ENCODE results near the gene AGBL1.
A peak's percentile ranks its signal among the peaks of the same experiment; 100 is the strongest.

Gene AGBL1

GRCh38 chr15:86813892-86814291 is 734.2 kb downstream of the AGBL1 start:
- no peak for DNase-seq (ENCODE audit: low spot score)

GRCh38 chr15:86829245-86829644 is 749.6 kb downstream of the AGBL1 start:
- DNase-seq (ENCODE audit: low spot score) = no peak

GRCh38 chr15:86830304-86830703 is 750.6 kb downstream of the AGBL1 start:
- no peak for DNase-seq (ENCODE audit: low spot score)

GRCh38 chr15:86833595-86833994 is 753.9 kb downstream of the AGBL1 start:
- DNase-seq (ENCODE audit: low spot score) = no peak

DNA sequence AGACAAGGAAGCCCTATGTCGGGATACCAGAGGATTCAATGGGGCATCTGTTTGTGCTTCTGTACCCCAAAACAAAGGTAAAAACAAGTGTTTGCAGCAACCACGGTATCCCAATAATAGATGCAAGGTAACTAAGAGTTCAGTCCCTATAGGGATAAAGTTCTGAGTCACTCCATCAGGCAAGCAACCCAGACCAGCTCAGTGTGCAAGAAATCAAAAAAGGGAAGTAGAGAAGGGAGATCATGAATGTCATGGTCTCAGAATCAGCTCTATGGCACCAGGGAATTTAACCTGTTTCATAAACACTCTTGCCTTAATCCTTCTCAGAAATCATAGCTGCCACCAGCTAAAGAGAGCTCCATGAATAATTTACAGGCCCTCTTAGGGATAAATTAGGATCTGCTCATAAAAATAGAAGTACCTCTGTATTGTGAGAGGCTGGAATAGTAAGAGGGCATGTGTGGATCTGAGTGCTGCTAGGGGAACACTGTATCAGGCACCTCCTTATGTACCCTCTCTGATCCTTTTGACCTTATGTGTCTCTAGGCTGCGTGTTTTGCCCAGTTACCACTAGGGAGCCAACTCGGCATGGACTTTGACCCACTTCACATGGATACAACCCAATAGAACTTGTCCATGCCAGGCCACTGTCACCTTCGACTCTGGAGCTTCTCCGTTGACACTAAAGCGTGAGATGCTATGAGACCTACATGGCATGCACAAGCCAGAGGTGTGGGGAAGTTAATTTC is 754.6 kb downstream of the AGBL1 start:
- no peak for DNase-seq (ENCODE audit: low spot score)

- DNase-seq (ENCODE audit: low spot score) = no peak
These were observed 757.8 kb downstream of the AGBL1 start for GRCh38 chr15:86837294-86838061.

- no peak for DNase-seq (ENCODE audit: low spot score)
These were observed 759.8 kb downstream of the AGBL1 start for GRCh38 chr15:86839502-86839901.

DNA sequence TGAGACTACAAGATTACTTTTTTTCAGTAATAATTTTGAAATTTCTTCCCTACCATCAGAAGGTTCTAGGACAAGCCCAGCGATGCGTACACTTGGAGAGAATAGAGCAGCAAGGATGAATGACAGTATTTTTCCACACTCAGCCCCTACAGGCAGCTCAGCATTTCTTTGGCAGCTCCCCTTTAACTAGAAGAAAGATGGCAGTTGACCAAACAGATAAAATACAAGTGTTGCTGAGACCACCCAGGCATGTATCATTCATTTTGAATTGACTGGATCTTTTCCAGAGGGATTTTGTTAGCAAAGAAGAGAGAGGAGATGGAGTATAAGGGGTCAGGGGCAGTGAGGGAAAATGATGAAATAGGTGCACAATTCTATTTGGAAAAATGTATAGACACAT is 761.3 kb downstream of the AGBL1 start:
- no peak for DNase-seq (ENCODE audit: low spot score)

- no peak for DNase-seq (ENCODE audit: low spot score)
These were observed 762.5 kb downstream of the AGBL1 start for GRCh38 chr15:86842199-86842598.

DNA sequence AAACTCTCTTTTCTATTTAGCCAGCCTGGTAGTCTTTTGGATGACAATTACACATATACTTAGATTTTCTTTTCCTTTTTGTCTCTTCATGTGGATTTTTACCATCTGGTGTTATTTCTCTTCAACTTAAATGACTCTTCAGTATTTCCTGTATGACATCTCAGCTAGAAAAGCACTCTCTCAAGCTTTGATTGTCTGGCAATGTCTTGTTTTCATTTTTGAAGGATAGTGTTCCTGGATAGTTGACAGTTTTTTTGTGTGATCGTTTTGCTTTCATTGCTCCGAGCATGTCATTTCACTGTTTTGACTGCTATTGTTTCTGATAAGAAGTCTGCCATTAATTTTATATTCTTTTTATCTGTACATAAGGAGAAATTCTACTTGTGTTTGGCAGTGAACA is 766.4 kb downstream of the AGBL1 start:
- no peak for DNase-seq (ENCODE audit: low spot score)

GRCh38 chr15:86849136-86849535 is 769.5 kb downstream of the AGBL1 start:
- no peak for DNase-seq (ENCODE audit: low spot score)

GRCh38 chr15:86849558-86850285 is 770.1 kb downstream of the AGBL1 start:
- DNase-seq (ENCODE audit: low spot score) = no peak

- no peak for DNase-seq (ENCODE audit: low spot score)
These were observed 771.3 kb downstream of the AGBL1 start for GRCh38 chr15:86850939-86851338.

- DNase-seq (ENCODE audit: low spot score) = no peak
These were observed 773.1 kb downstream of the AGBL1 start for GRCh38 chr15:86852741-86853140.

- no peak for DNase-seq (ENCODE audit: low spot score)
These were observed 774.5 kb downstream of the AGBL1 start for GRCh38 chr15:86854176-86854575.

DNA sequence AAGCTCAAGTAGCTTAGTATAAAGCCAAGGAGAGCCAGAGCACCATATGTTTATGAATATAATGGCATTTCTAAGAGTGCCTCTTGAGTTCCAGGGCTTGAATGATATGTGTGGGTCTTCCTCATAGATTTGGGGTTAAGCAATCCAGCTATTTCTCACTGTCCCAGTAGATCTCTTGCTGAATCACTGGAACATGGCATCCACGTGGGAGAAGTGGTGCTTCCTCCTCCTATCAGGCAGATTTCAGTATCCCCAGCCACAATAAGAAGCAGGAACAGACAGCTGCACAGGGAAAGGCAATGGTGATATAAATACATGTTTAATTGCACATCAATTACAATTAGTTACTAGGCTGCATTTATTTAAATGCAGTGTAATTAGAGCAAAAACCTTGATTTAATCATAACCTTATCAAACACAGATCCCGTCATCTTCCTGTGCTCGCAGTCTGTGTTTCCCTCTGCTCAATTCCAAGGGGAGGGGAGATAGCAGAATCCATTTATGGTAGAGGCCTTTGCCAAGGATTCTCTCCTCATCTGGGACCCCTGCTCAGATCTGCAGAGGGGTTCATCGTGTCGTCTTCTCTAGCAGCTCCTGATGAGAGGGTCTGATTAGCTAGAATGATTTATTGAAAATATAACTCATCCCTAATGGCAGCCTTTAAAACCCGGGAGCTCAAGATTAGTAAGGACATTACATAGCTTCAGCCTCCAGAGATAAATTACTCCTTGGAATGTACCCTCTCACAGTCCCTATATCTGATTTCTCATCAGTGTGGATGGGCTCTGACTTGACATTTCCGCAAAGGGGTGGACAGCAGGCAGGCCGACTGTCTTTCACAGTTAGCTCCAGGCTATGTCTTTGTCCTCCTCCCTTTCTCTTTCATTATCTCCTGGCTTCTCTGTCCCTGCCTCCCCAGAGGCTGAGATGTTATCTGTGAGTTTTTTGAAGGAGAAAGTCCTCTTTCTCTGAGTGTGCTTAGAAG is 775.9 kb downstream of the AGBL1 start:
- no peak for DNase-seq (ENCODE audit: low spot score)

DNA sequence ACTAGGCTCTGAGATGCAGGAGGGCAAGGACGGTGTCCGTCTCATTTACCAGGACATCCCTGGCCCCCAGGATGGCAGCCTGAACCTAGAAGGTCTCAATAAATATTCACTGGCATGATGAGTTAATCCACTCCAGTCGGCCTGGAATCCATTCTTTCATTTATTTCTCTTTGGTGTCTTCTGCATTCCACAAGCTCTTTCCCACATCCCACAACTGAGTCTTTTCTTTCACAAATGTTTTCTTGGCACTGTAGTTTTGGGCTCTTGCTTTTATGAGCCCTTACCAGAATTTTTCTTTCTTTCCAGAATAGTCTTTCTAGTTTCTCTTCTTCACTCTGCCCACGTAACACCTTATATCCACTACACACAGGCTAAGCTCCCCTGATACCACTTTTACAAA is 778.0 kb downstream of the AGBL1 start:
- DNase-seq (ENCODE audit: low spot score) = no peak

- DNase-seq (ENCODE audit: low spot score) = peak; percentile 76
These were observed 783.7 kb downstream of the AGBL1 start for GRCh38 chr15:86863226-86863915.

- DNase-seq (ENCODE audit: low spot score) = no peak
These were observed 786.2 kb downstream of the AGBL1 start for GRCh38 chr15:86865920-86866319.

DNA sequence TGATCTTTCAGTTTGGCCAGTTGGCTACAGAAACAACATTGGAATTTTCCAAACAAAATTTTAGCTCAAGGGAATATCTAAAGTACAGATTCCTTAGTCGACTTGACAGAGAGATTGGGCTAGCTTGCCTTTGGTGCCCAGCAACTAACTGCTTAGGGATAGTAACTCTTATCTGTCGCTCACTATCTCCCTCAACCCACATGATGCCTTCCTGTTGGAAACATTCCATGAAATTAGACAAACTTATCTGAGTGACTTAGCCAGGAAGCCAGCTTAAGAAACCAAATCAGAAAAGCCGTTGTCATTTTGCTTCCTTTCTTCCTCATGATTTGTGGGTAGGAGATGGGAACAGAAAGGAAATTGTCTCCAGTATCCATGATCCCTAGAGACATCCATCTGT is 791.2 kb downstream of the AGBL1 start:
- no peak for DNase-seq (ENCODE audit: low spot score)

GRCh38 chr15:86871964-86872363 is 792.3 kb downstream of the AGBL1 start:
- no peak for DNase-seq (ENCODE audit: low spot score)

Measured in RKO (cell line).